Measurements from ENCODE around the gene CP.

The CP gene

DNA sequence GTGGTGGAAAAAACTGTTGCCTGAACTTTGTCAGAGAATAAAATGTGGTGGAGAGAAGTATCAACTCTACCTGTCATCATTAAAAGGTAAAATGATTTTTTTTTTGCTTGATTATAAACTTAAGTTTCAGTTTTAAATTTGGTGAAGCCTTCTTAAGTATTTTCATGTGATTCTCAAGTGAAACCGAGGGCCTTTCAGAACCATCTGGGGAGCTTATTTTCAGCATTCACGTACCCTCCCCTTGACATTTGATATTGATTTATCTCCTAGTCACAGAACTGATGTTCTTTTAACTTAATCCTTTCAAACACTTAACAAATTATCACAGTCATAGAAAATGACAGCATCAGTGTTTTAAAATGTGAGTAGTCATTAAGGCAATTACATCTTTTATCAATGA is 53.7 kb downstream of the CP start:
- DNase-seq (ENCODE audit: low spot score): no peak
- H3K4me3 ChIP-seq: no peak overlapping the region
- TF ChIP-seq, protein P1, sequence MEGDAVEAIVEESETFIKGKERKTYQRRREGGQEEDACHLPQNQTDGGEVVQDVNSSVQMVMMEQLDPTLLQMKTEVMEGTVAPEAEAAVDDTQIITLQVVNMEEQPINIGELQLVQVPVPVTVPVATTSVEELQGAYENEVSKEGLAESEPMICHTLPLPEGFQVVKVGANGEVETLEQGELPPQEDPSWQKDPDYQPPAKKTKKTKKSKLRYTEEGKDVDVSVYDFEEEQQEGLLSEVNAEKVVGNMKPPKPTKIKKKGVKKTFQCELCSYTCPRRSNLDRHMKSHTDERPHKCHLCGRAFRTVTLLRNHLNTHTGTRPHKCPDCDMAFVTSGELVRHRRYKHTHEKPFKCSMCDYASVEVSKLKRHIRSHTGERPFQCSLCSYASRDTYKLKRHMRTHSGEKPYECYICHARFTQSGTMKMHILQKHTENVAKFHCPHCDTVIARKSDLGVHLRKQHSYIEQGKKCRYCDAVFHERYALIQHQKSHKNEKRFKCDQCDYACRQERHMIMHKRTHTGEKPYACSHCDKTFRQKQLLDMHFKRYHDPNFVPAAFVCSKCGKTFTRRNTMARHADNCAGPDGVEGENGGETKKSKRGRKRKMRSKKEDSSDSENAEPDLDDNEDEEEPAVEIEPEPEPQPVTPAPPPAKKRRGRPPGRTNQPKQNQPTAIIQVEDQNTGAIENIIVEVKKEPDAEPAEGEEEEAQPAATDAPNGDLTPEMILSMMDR (IDR thresholded peaks at IDR 0.05): no peak
- no peak overlapping the region for H3K27ac ChIP-seq

DNA sequence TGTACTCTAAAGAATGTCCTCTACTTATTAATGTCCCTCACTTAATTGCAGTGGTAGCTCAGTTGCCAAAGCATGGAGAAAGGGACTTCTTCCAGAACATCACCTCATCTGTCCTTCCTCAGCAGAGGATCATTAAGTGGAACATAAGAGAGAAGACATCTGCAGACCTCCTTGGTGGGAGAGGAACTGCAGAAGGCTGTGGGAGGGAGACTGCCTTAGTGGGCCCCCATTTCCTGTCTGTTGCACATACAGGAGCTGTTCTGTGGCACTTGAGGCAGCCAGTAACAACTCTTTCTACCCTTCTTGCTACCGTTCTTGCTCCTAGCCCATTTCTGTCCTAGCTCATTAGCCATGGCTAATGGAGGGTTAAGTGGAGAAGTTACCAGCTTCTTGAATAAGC is 58.6 kb downstream of the CP start:
- DNase-seq (ENCODE audit: low spot score): no peak
- no peak overlapping the region for H3K4me3 ChIP-seq
- TF ChIP-seq, protein P1 (IDR thresholded peaks at IDR 0.05): no peak
- H3K27ac ChIP-seq: no peak overlapping the region

DNA sequence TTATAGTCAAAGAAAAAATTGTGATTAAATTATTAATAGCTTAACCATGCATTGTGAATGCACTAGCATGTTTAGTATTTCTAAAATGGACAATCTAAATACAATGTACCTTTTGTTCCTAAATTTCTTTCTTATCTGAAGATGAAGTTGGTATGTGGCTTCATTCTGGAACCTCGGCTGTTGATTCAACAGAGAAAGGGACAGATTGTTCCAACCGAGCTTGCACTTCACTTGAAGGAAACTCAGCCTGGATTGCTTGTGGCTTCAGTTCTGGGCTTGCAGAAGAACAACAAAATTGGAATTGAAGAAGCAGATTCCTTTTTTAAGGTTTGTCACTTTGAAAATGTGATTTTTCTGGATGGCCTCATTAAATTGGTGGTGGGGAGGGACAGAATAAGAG is 59.6 kb downstream of the CP start:
- no peak overlapping the region for H3K4me3 ChIP-seq
- H3K27ac ChIP-seq: no peak overlapping the region
- TF ChIP-seq, protein P1 (IDR thresholded peaks at IDR 0.05): no peak
- no peak for DNase-seq (ENCODE audit: low spot score)

- DNase-seq (ENCODE audit: low spot score): no peak
- Histone ChIP-seq H3K4me3 (no peak overlapping the region), H3K27ac (no peak overlapping the region)
- TF ChIP-seq, protein P1 (IDR thresholded peaks at IDR 0.05): no peak
Observed at GRCh38 chr3:149160754-149161300, 60.8 kb downstream of the CP start.

- H3K27ac ChIP-seq: no peak overlapping the region
- DNase-seq (ENCODE audit: low spot score): no peak
- TF ChIP-seq, protein P1 (IDR thresholded peaks at IDR 0.05): no peak
- H3K4me3 ChIP-seq: no peak overlapping the region
Observed at GRCh38 chr3:149153402-149153801, 68.2 kb downstream of the CP start.

- no peak overlapping the region for H3K4me3 ChIP-seq
- no peak for DNase-seq (ENCODE audit: low spot score)
- TF ChIP-seq, protein P1 (IDR thresholded peaks at IDR 0.05): no peak
- H3K27ac ChIP-seq: no peak overlapping the region
Observed at GRCh38 chr3:149152420-149152819, 69.2 kb downstream of the CP start.

GRCh38 chr3:149151843-149152242 is 69.8 kb downstream of the CP start:
- no peak for DNase-seq (ENCODE audit: low spot score)
- Histone ChIP-seq H3K27ac (no peak overlapping the region), H3K4me3 (no peak overlapping the region)
- TF ChIP-seq, protein P1 (IDR thresholded peaks at IDR 0.05): no peak

Data from coronary artery (tissue), 2 donors.